HG02973 (cell line): Measurements from ENCODE around the gene ITPR2.

Source experiments
- ATAC-seq: cut with Tn5 transposase; IDR thresholded peaks from one replicate; pipeline ENCODE4 v1.9.1; 2021; ENCODE audit warnings: moderate library complexity; ENCODE audit not compliant: unreplicated experiment

The ITPR2 gene

DNA sequence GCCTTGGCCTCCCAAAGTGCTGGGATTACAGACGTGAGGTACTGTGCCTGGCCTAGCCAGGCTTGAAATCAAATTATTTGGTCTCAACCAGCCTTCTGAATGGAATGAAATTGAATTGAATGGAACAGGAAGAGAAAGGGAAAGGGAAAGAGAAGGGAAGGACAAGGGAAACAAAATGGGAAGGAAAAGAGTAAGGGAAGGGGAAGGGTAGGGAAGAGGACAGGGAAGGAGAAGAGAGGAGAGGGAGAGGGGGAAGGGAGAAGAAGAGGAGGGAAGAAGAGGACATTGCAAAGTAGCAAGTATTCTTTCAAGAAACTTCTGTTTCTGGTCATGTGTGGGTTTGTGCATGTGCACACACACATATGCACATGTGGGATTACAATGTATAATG, 97.8 kb downstream of the ITPR2 start:
- no peak for ATAC-seq

DNA sequence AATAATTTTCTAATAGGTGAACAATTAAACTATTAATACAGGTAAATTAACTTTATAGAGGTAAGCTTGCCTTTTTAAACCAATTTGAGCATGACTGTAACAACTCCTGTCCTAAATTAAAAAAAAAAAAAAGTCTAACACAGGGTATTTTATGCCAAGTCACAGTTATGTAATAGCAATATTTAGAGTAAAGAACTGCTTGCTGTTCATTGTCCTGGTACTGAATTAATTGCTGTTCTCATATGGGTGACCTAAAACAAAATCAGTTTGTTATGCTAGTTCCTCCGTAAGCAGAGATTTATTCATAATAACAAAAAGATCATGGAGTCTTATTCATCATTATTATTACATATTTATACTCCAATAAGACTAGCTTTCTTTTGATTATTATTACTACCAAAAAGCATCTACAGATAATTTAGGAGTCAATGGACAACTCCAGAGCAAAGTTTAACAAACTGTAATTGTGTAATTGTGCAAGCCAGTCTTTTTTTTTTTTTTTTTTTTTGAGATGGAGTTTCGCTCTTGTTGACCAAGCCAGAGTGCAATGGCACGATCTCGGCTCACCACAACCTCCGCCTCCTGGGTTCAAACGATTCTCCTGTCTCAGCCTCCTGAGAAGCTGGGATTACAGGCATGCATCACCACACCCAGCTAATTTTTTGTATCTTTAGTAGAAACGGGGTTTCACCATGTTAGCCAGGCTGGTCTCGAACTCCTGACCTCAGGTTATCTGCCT, 98.3 kb downstream of the ITPR2 start:
- no peak for ATAC-seq

DNA sequence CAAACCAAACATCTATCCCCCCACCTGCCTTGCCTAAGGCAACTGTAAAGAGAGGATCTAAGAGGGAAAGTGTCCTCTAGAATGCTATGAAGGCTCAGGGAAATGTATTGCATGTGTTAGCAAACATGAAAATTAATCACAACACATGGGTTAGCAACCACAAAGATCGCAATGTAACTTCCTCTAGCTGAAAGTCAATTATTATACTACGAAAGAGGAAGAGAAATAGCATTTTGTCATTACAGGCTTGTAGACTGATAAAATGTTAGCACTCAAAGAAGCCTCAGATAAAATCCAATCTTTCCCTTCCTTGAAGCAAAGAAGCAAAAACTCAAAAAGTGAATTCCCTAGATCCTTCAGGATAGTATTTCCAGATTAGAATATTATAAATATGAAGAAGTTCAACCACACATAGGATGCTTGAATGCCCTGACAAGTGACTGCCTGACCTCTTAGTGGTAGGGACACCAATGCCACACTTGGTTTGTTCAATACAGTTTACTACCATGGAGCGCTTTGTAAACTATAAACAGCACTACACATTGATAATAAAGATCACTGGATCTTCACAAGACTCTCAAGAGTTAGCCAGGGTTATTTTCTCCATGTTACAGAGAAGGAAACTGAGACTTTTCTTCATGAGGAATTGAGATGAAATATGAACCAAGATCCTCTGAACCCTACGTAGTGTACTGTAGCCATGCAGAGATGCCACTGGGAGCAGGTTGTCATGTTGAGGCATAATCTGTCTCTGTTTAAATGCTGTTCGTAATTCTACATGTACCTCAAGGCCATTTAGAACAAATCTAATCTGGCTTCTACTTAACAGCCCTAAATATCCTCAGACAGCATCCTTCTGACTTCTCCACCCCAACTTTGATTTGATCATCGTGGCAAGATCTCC, 100.7 kb downstream of the ITPR2 start:
- peak; percentile 64 for ATAC-seq

DNA sequence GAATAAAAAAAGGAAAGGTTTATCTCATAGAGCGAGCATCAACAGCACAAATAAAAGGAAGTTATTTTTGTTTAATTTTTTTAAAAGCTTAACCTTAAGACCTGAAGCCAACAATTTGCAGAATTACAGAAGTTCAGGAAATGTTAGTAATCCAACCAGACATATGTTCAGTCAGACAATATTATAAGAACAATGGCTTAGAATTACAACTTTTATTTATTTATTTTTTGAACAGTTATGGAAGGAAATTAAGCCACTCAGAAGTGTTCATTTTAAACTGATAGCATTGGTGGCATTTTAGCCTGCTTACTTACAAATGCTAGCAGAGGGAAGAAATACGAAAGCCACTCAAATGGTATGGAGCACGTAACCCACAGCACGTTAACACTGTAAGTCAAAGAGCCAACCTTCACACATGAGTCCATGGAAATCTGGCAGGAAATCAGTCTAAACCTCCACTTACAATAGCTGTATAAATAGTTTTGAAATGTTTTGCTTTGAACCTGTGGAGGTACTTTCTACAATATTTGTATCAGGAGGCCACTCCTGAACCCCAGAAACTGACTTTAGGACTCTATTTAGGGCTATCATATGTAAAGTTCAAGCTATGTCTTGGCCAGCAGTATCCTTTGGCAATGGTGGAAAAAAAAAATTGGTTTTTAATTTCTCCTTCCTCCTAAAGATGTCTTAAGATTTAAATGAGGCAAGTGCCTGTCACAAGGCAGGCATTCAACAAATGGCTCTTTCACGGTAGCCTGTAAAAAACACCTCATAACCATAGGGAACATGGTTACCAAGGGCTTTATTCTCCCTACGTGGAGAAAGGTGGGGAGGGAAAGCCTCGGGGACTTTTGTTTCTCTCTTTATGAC, 102.3 kb downstream of the ITPR2 start:
- ATAC-seq, result no peak

DNA sequence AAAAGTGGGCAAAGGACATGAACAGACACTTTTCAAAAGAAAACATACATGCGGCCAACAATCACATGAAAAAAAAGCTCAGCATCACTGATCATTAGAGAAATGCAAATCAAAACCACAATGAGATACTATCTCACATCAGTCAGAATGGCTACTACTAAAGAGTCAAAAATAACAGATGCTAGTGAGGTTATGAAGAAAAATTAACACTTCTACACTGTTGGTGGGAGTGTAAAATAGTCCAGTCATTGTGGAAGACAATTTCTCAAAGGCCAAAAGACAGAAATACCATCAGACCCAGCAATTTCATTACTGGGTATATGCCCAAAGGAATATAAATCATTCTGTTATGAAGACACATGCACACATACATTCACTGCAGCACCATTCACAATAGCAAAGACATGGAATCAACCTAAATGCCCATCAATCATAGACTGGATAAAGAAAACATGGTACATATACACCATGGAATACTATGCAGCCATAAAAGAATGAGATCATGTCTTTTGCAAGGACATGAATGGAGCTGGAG, 103.8 kb downstream of the ITPR2 start:
- ATAC-seq, result peak; percentile 43

DNA sequence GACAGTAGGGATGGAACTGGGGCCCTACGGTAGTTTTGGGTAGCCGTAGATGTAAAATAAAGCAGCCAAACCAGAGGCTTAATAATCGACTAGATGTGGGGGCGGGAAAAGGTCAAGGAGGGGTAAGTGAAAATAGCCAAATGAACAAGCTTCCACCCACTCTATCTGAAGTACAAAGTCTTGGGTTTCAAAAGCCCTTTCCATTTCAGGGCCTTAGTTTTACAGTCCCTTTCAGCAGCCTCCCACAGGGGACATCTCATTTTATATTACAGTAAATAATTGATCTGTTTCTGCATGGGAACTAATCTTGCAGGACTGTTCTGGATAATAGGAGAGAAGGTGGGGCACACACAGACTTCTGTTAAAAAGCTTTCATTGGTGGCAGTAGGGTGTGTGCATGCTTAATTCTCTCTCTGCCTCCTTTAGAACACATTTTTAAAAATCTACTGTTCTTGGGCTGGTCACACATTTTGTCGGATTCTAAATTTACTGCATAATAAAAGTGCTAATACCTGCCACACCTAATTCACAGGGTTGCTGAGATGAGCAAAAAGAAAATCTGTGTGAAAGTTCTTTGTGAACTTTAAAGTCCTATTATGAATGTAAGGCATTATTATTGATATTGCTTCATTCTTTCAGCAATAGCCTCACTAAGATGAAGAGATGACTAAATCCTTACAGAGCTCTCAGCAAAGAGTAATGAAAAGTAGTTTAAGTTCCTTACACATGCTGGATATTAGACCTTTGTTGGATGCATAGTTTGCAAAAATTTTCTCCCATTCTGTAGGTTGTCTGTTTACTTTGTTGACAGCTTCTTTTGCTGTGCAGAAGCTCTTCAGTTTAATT, 104.6 kb downstream of the ITPR2 start:
- ATAC-seq, result no peak

DNA sequence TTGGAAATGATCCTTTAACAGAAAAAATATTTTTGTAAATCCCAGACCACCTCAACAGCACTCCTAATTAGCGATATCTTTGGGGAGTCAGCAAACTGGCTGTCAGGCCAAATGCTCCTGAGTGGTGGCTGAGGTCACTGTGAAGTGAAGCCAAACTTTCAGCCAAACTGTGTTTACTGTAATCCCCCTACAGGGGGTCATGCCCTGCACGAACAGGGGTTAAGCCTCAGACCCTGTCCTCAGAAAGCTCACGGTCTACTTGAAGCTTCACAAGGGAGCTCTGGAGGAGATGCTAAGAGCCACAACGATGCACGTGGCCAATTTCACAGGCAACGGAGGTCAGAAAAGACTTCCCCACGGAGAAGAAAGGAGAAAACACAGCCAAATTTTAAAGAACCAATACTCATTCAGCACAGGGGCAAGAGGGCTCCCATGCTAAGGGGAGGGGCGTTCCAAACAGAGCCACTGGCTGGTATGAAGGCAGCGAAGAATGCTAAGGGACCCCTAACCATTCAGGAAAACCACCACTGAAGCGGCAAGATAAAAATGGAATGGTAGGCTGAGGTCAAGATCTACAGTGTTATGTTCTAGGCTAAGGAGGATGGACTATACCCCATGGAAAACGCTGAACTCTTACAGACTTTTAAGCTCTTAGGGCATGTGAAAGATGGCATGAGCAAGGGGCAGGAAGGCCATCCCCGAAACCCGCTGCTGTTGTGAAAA, 105.4 kb downstream of the ITPR2 start:
- no peak for ATAC-seq

DNA sequence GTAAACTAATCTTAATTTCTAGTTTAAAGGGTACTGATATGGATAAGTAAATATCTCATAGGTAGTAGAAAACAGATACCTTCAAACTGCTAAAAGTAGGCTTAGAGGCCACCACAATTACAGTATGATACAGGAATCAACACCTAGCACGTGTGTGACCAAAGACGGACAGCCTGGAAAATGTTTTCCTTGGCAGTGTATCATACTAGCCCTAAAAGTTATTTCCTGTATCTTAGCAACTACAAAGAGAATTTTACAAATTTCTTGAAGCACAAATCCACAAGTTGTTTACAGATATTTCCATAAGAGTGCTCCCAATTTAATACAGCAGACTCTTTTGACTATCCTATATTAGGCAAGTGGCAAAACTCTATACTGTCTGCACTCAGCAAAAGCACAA, 106.0 kb downstream of the ITPR2 start:
- no peak for ATAC-seq

DNA sequence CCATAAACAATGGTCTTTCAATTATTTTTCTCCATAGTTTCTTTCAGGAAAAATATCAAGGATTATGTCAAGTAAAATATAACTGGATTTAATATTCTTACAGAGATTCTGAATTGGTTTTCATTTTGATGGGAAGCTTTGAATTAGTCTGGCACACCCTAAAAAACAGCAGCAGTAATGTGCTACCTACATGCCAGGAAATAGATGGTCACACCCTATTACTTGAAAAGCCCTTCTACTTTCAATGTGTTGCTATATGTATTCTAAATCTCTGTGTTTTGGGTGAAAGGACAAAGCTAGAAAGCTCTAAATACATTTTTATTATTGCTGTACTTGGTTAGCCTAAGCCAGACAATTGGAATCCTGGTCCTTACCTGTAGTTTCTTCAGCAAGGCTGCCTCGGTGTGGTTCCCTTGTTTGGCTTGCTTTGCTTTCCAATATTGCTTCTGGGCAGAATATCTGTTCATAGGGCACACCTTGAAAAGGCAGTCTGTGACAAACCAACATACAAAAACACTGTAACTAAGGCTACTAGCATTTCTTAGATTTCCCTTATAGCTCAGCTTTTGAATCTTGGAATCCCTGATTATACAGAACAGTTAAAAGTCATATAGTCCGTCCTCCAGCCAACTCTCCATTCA, 107.6 kb downstream of the ITPR2 start:
- no peak for ATAC-seq

DNA sequence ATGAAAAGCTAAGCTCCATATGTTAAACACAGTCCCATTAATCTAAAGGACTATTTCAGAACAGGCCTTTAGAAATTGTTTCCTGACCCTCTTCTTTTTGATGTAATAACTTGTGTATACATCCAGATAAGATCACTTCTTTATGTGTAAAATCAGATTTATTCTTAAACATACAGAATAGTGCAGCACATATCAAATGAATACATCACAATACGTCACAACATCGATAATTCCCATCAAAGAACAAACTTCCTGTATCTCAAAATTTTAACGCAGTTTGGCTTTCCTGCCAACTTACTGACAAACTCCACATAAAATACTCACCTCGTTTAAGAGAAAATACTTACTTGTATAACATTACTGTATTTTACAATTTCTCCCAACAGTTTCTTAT, 108.7 kb downstream of the ITPR2 start:
- ATAC-seq, result no peak

DNA sequence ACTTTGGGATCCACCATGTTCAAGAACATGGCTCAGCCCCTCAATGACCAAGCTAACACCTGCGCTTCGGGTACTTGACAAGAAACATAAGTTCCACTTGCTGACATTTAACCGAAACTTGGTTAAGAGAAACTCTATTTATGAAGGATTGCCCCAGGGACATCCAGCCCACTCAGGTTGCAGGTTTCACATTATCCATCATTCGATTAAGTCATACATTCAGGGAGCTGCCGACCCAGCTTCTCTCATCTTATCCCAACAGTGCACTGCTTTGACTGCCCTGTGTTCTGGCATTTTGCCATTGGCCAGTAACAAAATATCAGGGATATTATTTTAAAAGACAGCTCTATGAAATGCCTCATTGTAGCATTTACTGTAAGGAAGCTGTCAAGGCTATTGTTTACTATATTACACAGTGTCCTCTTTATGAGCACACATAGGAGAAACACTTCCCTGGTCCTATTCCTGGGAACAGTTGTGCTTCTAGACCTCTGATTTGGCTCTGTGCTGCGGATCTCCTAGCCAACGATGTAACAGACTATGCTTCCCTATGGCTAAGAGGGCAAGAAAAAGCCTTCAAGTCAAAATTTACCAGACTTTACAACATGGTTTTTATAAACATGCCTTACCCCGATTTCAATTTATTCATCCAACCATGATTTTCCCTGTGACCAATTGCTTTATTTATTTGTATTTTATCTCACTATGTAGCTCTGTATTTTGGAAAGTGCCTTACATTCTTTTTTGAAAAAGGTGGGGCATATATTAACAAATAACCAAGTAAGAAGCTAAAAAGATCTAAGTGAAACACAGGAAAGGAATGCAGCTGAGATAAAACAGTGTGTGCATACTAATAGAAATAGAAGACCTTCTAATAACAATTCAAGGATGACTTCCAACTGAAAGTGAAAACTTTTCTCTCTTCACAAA, 109.3 kb downstream of the ITPR2 start:
- no peak for ATAC-seq

DNA sequence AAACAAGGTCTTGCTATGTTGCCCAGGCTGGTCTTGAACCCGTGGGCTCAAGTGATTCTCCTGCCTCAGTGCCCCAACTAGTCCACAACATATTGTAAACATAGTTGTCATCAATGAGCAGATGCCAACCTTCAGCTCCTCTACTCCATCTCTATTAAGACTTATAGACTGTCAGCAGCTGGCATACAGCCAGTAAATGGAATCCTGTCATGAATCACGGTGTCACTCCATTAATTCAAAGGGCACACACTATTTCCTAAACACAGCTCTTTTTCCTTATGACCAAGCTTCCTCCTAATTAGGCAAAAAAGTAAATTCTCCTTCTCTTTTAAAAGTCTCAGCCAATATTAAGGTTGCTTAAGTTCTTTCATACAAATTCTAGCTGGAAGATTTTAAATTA, 111.2 kb downstream of the ITPR2 start:
- no peak for ATAC-seq

DNA sequence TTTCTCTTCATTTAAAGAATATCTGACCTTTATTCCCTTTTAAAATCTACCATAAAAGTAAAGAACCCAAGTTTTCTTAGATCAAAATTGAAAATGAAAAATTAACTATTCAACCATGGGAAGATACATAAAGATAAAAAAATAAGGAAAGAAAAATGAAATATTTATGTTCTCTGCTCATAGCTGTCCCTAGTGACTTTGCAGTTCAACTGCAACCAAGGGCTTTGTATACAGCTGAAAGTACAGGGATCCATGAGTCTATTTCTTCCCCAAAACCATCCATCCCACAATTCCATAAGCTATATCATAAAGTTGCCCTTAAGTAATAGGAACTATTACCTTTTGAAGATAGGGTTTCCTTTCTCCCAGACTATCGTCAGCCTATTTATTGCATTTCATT, 113.1 kb downstream of the ITPR2 start:
- no peak for ATAC-seq

DNA sequence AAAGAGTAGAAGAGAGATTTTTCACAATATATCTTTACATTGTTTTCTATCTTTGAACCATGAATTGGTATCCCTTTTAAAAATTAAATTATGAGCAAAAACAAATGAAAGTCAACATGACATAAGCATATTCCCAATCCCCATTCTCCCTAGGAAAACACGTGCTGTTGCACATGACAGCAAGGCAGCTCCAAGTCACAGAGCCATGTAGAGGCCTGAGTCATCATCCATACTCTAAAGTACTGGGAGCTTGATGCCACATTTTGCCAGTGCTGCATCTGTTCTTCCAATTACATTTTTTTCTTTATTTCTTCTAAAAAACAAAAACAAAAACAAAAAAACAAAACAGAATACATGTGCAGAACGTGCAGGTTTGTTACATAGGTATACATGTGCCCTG, 115.2 kb downstream of the ITPR2 start:
- no peak for ATAC-seq

DNA sequence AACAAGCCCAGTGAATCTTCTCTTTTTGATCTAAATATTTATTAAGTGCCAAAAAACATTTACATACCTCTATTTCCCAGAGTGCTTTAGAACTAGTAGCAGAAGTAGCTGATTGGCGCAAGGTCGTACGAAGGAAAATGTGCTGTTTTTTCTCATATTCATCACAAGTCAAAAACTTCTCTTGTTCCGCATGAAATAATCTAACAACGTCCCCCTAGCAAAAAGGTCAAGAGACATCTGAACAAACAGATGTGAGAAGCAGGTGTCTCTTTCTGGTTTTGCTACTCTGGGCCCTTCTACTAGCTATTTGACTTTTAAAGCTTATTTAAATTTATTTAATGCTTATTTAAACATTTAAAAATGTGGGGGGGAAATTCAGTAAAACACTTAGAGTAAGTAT, 117.8 kb downstream of the ITPR2 start:
- ATAC-seq, result no peak

DNA sequence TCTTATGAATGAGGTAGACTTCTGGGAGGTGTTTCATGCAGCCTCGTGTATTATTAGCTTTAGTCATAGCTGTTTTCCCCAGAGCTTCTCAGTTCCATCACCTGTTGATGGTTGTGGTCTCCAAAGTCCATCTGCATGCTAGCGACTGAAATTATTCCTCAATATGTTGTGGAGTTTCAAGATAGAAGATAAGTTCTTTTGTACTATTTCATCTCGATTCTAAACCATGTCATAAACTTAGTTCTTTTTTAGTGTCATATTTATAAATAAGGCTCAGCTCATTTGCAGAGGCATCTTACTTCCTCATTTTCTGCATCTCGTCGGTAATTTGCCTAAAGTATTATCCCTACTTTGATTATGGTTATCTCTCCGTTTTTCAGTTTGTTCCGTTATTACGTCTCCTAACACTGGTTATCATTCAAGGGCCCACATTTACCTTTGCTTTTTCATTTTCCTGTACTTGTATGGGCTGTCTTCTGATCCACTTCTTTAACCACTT, 119.1 kb downstream of the ITPR2 start:
- peak; percentile 59 for ATAC-seq

DNA sequence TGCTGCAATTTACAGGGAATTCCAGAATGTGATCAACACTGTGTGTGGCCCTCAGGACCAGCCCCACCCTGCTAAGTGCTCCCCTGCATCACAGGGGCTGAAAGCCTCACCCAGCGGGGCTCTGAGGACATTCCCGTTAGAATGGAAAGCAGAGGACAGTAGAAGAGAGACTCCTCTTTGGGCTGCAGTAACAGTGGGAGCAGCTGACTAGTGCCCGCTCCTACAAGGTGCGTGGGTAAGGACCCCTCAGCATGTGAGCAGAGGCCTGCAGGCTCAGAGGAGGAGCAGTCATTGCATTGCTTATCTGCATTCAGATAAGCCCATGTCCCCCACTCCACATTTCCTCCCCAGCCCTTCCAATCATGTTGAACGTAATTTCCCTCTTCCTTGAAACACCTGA, 120.1 kb downstream of the ITPR2 start:
- no peak for ATAC-seq

DNA sequence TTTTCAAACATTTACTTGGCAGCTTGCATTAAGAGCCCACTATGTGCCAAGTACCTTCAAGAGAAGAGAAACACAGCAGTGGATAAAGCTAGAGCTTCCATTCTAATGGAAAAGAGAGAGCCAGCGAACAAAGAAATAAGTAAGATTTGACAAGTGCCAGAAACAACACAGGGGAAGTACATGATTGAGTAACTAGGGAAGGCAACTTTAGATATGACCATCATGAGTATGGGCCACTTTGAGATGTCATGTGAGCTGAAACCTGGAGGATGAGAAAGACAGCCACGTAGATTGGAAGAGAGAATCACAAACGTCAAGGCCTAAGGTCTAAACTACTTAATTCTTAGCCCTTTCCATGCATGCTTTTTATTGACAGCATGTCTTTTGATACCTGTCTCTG, 121.4 kb downstream of the ITPR2 start:
- ATAC-seq, result no peak
